Cardiac muscle cell (in vitro differentiated cells and primary cell): ENCODE results near the gene FAM47E. TPM values are rescaled to one million over a fixed set of nuclear protein-coding genes. Genes with fewer than 3 reads are reported as not detected.

Source experiments
- DNase-seq, 2 donors: peaks; one replicate each; pipeline versions ENCODE4 v3.0.0 to v3.0.0-alpha.2; 2010 to 2017; ENCODE audit warnings: low read depth in 1 of 2, low spot score in 1 of 2
- H3K27ac ChIP-seq: fragments of 200-600 bp; sonication (generic); 2 replicates; pipeline ENCODE4 v1.5.1; 2016
- H3K27me3 ChIP-seq: fragments of 200-600 bp; sonication (generic); 2 replicates; pipeline ENCODE4 v1.6.0; 2016; ENCODE audit warnings: control low read depth
- H3K36me3 ChIP-seq: fragments of 200-600 bp; sonication (generic); 2 replicates; pipeline ENCODE4 v1.5.1; 2016; ENCODE audit warnings: control low read depth
- H3K4me1 ChIP-seq: fragments of 200-600 bp; sonication (generic); 2 replicates; pipeline ENCODE4 v1.8.1; 2017; ENCODE audit warnings: low read depth, mild to moderate bottlenecking, mixed run types
- H3K4me3 ChIP-seq: fragments of 200-600 bp; sonication (generic); 2 replicates; pipeline ENCODE4 v1.5.1; 2016; ENCODE audit warnings: mild to moderate bottlenecking
- H3K9me3 ChIP-seq: fragments of 200-600 bp; sonication (generic); 2 replicates; pipeline ENCODE4 v1.5.1; 2017; ENCODE audit warnings: low read depth, mild to moderate bottlenecking, control low read depth
- polyA plus RNA-seq: library from polyadenylated mRNA; unstranded; fragments of >200 nt; fragmentation: Nextera tagmentation; extraction: Ambion mirVana; gene quantifications from 2 replicates; pipeline ENCODE4 v1.2.1, GENCODE V29; 2016
- total RNA-seq: library from RNA; depleted of rRNA; stranded (reverse); fragments of >200 nt; gene quantifications from 2 replicates; pipeline ENCODE4 v1.2.3, GENCODE V29; 2016
- TF ChIP-seq, protein P1 (sequence below): IDR thresholded peaks from 2 replicates; pipeline ENCODE4 v1.5.1; 2012; ENCODE audit warnings: low read depth, mild to moderate bottlenecking, low read length

Gene FAM47E
- total and polyA plus RNA-seq, 2 experiments from 2014 or later, result 2.4 to 7.4 TPM

DNA sequence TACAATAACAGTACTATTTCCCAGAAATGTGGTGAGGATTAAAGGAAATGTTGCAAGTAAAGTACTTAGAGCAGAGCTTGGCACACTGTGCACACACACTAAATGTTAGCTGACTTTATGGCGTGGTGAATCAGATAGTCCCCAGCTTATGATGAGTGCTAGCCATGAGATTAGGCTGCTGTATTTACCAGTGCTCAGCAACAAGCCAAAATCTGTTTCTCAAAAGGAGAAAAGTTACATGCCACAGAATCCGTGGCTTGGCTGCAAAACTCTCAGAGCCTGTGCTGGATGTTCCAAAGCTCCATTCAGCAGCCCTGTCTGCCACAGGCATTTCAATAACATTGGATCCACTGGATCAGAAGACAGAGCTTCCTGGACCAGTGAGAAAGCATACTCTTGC is 42.3 kb downstream of the FAM47E start:
- Histone ChIP-seq H3K9me3 (no peaks in the 10 kb centered on the region), H3K27me3 (no peaks in the 10 kb centered on the region), H3K4me3 (no peak overlapping the region), H3K4me1 (no peaks in the 10 kb centered on the region), H3K36me3 (no peaks in the 10 kb centered on the region), H3K27ac (no peak overlapping the region)
- peak in 1 of 2 donors; percentile 66 for DNase-seq
- TF ChIP-seq, protein P1, sequence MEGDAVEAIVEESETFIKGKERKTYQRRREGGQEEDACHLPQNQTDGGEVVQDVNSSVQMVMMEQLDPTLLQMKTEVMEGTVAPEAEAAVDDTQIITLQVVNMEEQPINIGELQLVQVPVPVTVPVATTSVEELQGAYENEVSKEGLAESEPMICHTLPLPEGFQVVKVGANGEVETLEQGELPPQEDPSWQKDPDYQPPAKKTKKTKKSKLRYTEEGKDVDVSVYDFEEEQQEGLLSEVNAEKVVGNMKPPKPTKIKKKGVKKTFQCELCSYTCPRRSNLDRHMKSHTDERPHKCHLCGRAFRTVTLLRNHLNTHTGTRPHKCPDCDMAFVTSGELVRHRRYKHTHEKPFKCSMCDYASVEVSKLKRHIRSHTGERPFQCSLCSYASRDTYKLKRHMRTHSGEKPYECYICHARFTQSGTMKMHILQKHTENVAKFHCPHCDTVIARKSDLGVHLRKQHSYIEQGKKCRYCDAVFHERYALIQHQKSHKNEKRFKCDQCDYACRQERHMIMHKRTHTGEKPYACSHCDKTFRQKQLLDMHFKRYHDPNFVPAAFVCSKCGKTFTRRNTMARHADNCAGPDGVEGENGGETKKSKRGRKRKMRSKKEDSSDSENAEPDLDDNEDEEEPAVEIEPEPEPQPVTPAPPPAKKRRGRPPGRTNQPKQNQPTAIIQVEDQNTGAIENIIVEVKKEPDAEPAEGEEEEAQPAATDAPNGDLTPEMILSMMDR, result no peak

DNA sequence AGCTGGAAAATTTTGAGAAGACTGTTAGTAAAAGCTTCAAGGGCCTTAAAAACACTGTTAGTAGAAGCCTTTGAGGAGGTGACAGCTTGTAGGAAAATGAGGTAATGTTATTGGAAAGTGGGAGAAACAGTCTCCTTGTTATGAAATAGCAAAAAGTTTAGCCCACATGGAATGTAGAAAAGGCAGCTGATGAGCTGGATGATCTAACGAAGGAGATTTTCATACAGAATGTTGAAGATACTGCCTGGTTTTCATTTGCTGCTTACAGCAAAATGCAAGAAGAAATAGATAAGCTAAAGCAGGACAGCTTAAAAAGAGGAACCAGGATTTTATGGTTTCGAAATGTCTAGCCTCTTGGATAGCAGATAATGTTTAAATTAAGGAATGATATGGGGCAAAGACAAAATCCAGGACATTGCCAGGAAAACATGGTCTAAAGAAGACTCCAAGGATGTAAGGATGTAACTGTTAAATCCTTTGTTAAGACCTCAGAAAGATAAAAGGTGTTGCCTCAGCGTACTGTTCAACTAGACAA is 44.8 kb downstream of the FAM47E start:
- TF ChIP-seq, protein P1, result no peak
- H3K4me3 ChIP-seq, result no peak overlapping the region
- H3K36me3 ChIP-seq, result no peaks in the 10 kb centered on the region
- no peak for DNase-seq
- no peaks in the 10 kb centered on the region for H3K27me3 ChIP-seq
- H3K4me1 ChIP-seq, result peaks cover 7% of the 10 kb centered on the region
- H3K27ac ChIP-seq, result no peak overlapping the region
- H3K9me3 ChIP-seq, result no peaks in the 10 kb centered on the region

DNA sequence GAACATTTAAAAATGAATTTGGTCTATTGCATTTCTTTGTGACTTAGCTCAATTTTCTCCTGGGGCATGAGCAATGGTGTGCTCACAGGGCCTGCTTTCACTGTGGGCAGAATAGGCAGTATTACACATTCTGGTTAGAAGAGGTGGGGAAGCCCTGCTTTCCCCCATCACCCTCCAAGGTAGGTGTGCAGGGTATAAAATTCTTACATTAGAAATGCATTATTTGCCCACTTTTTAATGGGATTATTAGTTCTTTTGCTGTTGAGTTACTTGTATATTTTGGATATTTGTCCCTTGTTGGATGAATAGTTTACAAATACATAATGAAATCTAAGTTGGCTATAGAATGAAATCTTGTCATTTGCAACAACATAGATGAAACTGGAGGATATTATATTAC is 46.7 kb downstream of the FAM47E start:
- peaks cover 16% of the 10 kb centered on the region for H3K4me1 ChIP-seq
- DNase-seq, result no peak
- H3K4me3 ChIP-seq, result no peak overlapping the region
- no peaks in the 10 kb centered on the region for H3K9me3 ChIP-seq
- no peak overlapping the region for H3K27ac ChIP-seq
- TF ChIP-seq, protein P1, result no peak
- no peaks in the 10 kb centered on the region for H3K27me3 ChIP-seq
- H3K36me3 ChIP-seq, result no peaks in the 10 kb centered on the region

DNA sequence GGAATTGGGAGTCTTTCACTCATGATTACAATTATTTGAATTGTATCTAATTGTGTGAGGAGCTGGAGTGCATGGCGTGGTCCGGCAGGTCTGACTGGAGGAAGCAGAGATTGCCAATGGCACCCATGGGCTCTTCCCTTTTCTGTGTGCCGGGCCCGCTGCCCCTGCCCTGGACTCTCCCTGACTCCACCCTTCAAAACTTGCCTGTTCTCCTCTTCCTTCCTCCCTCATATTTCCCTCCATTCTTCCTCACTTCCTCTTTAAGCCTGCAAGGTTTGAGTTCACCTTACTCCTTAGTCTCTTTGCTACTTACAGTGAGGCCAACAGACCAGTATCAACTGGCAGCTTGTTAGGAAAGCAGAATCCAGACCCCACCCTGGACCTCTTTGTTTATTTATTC is 48.5 kb downstream of the FAM47E start:
- peaks cover 16% of the 10 kb centered on the region for H3K4me1 ChIP-seq
- no peaks in the 10 kb centered on the region for H3K27me3 ChIP-seq
- TF ChIP-seq, protein P1, result no peak
- DNase-seq, result no peak
- H3K36me3 ChIP-seq, result no peaks in the 10 kb centered on the region
- no peaks in the 10 kb centered on the region for H3K9me3 ChIP-seq
- H3K4me3 ChIP-seq, result no peak overlapping the region
- no peak overlapping the region for H3K27ac ChIP-seq

DNA sequence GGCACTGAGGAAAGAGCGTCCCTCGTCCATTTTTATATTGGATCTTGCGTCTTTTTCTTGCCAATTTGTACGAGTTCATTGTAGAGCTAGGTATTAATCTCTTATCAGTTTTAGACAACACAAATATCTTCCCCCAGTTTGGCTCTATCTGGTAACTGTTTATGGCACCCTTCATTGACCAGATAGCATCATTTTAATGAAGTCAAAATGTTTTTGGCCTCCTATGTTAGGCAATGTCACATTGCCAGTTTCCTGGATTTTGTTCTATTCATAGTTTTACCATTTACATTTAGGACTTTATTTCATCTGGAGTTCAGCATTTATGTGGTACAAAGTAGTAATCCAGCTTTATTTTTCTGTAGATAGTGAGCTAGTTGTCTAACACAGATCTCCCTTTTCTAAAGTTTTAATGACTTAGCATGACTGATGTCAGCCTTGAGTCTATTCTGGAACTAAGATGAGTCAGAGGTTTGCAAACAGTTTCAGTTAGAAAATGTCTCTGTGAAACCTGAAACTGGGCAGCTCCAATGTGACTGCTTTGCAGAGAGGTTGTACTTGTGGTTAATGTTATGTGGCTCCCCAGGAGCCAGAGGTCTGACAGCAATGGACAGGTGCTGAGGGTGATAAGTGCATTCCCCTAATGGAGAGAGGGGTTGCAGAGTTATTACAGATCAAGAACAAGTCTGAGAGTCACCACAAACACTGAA is 49.7 kb downstream of the FAM47E start:
- H3K9me3 ChIP-seq, result no peaks in the 10 kb centered on the region
- H3K4me1 ChIP-seq, result peaks cover 16% of the 10 kb centered on the region
- no peaks in the 10 kb centered on the region for H3K27me3 ChIP-seq
- H3K36me3 ChIP-seq, result no peaks in the 10 kb centered on the region
- no peak overlapping the region for H3K4me3 ChIP-seq
- TF ChIP-seq, protein P1, result no peak
- peak; percentile 48 to 74 for DNase-seq
- H3K27ac ChIP-seq, result peak overlapping the region; percentile 68
